Measurements from ENCODE around the gene SLC24A4.

Gene SLC24A4

GRCh38 chr14:92538412-92538985 is 215.5 kb downstream of the SLC24A4 start:
- no peak for DNase-seq (ENCODE audit: low read depth in 1 of 2, low spot score in 1 of 2)

- DNase-seq (ENCODE audit: low read depth in 1 of 2, low spot score in 1 of 2): no peak
Measured at GRCh38 chr14:92539419-92539818, 216.5 kb downstream of the SLC24A4 start.

GRCh38 chr14:92539875-92540274 is 216.9 kb downstream of the SLC24A4 start:
- DNase-seq (ENCODE audit: low read depth in 1 of 2, low spot score in 1 of 2): no peak

- no peak for DNase-seq (ENCODE audit: low read depth in 1 of 2, low spot score in 1 of 2)
Measured at GRCh38 chr14:92540472-92541048, 217.6 kb downstream of the SLC24A4 start.

- DNase-seq (ENCODE audit: low read depth in 1 of 2, low spot score in 1 of 2): no peak
Measured at GRCh38 chr14:92542766-92543554, 220.0 kb downstream of the SLC24A4 start.

- DNase-seq (ENCODE audit: low read depth in 1 of 2, low spot score in 1 of 2): no peak
Measured at GRCh38 chr14:92544051-92544720, 221.2 kb downstream of the SLC24A4 start.

- DNase-seq (ENCODE audit: low read depth in 1 of 2, low spot score in 1 of 2): no peak
Measured at GRCh38 chr14:92546347-92547053, 223.5 kb downstream of the SLC24A4 start.

- DNase-seq (ENCODE audit: low read depth in 1 of 2, low spot score in 1 of 2): no peak
Measured at GRCh38 chr14:92549105-92549858, 226.3 kb downstream of the SLC24A4 start.

- no peak for DNase-seq (ENCODE audit: low read depth in 1 of 2, low spot score in 1 of 2)
Measured at GRCh38 chr14:92549859-92550230, 226.9 kb downstream of the SLC24A4 start.

Data from stimulated activated CD4-positive, alpha-beta T cell treated with anti-CD3 and anti-CD28 coated beads, Interleukin-15, amount 100 ng/mL, for 1 hour (primary cell).